ENCODE results near the gene HOMEZ.
"Not testable (repeated sequence)": the region's sequence is repeated elsewhere in the genome, so short reads cannot be mapped to it uniquely, and the experiment has no call there.

The HOMEZ gene, protein sequence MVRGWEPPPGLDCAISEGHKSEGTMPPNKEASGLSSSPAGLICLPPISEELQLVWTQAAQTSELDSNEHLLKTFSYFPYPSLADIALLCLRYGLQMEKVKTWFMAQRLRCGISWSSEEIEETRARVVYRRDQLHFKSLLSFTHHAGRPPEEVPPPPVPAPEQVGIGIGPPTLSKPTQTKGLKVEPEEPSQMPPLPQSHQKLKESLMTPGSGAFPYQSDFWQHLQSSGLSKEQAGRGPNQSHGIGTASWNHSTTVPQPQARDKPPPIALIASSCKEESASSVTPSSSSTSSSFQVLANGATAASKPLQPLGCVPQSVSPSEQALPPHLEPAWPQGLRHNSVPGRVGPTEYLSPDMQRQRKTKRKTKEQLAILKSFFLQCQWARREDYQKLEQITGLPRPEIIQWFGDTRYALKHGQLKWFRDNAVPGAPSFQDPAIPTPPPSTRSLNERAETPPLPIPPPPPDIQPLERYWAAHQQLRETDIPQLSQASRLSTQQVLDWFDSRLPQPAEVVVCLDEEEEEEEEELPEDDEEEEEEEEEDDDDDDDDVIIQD

DNA sequence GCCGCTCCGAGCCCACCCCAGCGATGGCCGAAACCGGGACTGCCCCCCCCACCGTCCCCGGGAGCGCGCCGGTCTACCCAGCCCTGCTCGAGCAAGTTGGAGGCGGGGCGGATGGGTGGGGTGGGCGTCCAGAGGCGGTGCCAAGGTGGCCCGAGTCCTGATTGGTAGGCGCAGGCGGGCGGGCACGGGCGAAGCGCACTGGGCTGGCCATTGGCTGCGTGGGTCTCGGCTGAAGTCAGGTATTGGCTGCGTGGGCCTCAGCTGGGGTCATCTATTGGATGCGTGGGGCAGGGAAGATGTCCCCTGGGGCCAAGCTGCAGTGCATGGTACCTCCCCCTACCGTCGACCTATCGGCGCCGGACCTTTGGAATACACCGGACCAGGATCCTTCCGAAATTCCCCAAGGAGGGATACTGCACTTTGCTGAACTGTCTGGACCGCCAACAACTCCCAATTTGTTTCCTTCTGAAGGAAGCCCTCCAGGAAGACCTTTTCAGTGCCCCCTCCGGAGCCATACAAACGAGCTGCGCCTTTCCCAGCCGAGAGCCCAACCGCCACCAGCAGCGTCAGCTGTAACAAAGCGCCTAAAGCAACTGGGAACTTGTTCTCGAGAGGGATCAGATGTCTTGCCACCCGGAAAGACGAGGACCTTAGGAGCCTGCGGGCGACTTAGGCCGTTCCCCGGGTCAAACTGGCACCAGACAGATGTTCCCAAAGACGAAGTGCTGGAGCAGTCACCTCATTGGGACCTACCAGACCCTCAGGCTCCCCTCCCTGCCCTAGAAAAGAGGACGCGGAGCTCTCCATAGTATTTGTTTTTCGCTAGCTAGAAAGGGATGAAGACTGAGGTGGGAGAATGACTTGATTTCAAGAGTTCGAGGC lies at the start of gene HOMEZ:
TSS of gene HOMEZ (minus strand) at position 113 of the 882 bp plus-strand sequence. CDS start 180 bp downstream, outside the sequence.
- DNase-seq (ENCODE audit: low read depth in 2 of 2) = peak; percentile 95 to 98

DNA sequence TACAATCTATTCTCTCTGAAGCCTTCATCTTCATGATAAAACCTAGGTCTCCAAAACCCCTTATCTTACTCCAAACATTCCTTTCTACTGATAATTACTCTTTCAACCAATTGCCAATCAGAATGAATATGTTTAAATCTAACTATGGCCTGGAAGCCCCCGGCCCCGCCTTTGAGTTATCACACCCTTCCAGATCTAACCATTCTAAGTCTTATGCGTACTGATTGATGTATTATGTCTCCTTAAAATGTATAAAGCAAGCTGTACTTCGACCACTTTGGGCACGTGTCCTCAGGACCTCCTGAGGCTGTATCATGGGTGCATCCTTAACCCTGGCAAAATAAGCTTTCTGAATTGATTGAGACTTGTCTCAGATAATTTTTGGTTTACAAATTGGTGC lies 49.7 kb upstream of the HOMEZ start:
- no peak for DNase-seq (ENCODE audit: low read depth in 2 of 2)

- DNase-seq (ENCODE audit: low read depth in 2 of 2) = peak; percentile 45 to 66
These were observed 42.2 kb upstream of the HOMEZ start for GRCh38 chr14:23327947-23328744.

GRCh38 chr14:23326491-23327332 lies 40.8 kb upstream of the HOMEZ start:
- DNase-seq (ENCODE audit: low read depth in 2 of 2) = no peak

GRCh38 chr14:23325746-23326145 lies 39.8 kb upstream of the HOMEZ start:
- not testable (repeated sequence) for DNase-seq (ENCODE audit: low read depth in 2 of 2)

DNA sequence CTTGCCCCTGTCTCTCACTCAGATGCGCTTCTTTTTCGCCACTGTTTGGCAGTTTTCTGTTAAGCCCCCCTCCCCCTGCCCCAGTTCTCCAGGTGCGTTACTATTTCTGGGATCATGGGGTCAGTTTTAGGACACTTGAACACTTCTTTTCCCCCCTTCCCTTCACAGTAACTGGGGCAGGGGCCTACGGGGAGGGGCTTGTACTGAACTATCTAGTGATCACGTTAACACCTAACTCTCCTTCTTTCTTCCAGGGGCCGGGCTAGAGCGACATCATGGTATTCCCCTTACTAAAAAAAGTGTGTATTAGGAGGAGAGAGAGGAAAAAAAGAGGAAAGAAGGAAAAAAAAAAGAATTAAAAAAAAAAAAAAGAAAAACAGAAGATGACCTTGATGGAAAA lies 39.1 kb upstream of the HOMEZ start:
- DNase-seq (ENCODE audit: low read depth in 2 of 2) = no peak

GRCh38 chr14:23324455-23324846 lies 38.5 kb upstream of the HOMEZ start:
- DNase-seq (ENCODE audit: low read depth in 2 of 2) = no peak

DNA sequence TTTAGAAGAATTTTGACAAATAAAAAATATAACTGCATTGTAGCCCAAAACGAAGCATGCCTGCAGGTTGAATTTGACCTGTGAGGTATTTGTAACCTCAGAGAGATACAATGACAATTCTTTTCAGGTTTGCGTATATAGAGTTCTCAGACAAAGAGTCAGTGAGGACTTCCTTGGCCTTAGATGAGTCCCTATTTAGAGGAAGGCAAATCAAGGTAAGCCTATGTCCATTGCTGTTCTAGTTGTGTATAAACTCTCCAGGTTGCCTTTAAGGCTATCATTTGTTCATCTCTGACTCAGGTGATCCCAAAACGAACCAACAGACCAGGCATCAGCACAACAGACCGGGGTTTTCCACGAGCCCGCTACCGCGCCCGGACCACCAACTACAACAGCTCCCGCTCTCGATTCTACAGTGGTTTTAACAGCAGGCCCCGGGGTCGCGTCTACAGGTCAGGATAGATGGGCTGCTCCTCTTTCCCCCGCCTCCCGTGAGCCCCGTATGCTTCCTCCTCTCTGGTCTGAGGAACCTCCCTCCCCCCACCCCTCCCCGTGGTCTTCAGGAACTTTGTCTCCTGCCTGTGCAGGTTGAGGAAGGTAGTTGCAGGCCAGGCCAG lies 38.0 kb upstream of the HOMEZ start:
- no peak for DNase-seq (ENCODE audit: low read depth in 2 of 2)

- no peak for DNase-seq (ENCODE audit: low read depth in 2 of 2)
These were observed 36.9 kb upstream of the HOMEZ start for GRCh38 chr14:23322568-23323517.

GRCh38 chr14:23321572-23322547 lies 35.9 kb upstream of the HOMEZ start:
- peak; percentile 34 to 37 for DNase-seq (ENCODE audit: low read depth in 2 of 2)

- peak; percentile 96 to 99 for DNase-seq (ENCODE audit: low read depth in 2 of 2)
These were observed 34.9 kb upstream of the HOMEZ start, which contains the start of gene PABPN1 for GRCh38 chr14:23320584-23321571. PABPN1 (plus strand) TSS chr14:23321457; CDS start chr14:23321470, 13 bp downstream.

- no peak for DNase-seq (ENCODE audit: low read depth in 2 of 2)
These were observed 34.0 kb upstream of the HOMEZ start for GRCh38 chr14:23319746-23320583.

GRCh38 chr14:23316300-23316699 lies 30.4 kb upstream of the HOMEZ start:
- DNase-seq (ENCODE audit: low read depth in 2 of 2) = no peak

- no peak for DNase-seq (ENCODE audit: low read depth in 2 of 2)
These were observed 24.6 kb upstream of the HOMEZ start for GRCh38 chr14:23310546-23310945.

GRCh38 chr14:23308721-23309445 lies 23.0 kb upstream of the HOMEZ start:
- no peak for DNase-seq (ENCODE audit: low read depth in 2 of 2)

Data from stimulated activated CD8-positive, alpha-beta memory T cell treated with anti-CD3 and anti-CD28 coated beads, Interleukin-7, amount 100 ng/mL, for 4 hours (primary cell).